SW480 (cell line): ENCODE data around the gene SOX13.

ENCODE experiments used
- DNase-seq: peaks from one replicate; pipeline ENCODE4 v3.0.0-alpha.2; 2016; ENCODE audit warnings: low spot score

Gene SOX13

GRCh38 chr1:204130981-204131892, 58.3 kb downstream of the SOX13 start:
- no peak for DNase-seq

- no peak for DNase-seq
Observed at GRCh38 chr1:204131978-204132377, 59.1 kb downstream of the SOX13 start.

GRCh38 chr1:204132718-204133117, 59.8 kb downstream of the SOX13 start:
- no peak for DNase-seq

DNA sequence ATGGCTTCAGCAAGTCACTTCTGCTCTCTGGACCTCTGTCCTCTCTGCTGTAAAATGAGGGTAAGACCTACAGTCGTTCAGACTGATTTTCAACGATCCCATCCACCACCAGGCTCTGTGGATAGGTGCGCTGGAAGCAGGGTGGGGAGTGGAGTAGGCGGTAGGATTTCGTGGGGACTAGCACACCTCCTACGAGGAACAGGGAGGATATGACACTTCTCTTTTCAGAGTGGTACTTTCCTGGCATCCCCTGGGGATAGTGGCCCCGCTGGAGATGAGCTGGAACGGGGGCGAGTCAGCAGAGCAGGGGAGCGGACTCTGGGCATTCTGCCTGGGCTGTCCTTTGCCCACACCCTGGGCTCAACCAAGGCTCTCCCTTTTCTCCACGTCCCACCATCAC, 61.2 kb downstream of the SOX13 start:
- no peak for DNase-seq

DNA sequence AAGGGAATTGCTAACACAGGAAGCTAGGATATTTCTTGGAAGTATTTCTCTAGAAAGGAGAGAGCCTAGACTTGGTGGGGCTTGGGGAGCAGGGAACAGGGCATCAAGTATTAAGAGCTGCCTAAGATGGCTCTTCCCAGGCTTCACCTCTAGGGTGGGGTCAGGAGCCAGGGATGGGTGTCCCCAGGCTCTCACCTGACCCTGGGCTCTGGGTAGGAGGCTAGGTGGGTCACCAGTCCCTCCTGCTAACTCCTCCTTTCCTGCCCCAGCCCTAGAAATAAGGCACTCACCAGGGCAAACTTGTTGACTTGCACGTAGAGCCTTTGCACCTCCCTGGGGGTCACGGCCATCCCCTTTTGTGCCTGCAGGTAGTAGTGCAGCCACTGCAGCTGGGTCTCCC, 63.9 kb downstream of the SOX13 start:
- no peak for DNase-seq

GRCh38 chr1:204139088-204139487, 66.2 kb downstream of the SOX13 start:
- no peak for DNase-seq

- DNase-seq: no peak
Observed at GRCh38 chr1:204139952-204140351, 67.0 kb downstream of the SOX13 start.

DNA sequence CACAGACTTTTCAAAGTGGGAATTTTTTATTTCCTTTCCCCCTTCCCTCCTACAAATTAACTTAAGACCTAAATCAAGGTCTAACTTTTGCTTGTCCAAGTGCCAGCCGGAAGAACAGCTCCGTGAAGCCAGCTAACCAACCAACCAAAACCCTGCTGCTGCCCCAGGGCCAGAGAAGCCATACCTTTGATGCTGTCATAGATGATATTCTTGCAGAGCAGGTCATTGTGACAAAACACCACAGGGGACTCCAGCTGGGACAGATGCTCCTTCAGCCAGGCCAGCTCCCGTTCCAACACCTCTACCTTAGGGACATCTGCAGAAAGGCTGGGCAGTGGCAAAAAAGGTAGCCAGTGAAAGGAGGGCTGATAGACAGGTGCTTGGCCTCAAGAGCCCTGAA, 68.2 kb downstream of the SOX13 start:
- no peak for DNase-seq

GRCh38 chr1:204142032-204142974, 69.4 kb downstream of the SOX13 start:
- no peak for DNase-seq

DNA sequence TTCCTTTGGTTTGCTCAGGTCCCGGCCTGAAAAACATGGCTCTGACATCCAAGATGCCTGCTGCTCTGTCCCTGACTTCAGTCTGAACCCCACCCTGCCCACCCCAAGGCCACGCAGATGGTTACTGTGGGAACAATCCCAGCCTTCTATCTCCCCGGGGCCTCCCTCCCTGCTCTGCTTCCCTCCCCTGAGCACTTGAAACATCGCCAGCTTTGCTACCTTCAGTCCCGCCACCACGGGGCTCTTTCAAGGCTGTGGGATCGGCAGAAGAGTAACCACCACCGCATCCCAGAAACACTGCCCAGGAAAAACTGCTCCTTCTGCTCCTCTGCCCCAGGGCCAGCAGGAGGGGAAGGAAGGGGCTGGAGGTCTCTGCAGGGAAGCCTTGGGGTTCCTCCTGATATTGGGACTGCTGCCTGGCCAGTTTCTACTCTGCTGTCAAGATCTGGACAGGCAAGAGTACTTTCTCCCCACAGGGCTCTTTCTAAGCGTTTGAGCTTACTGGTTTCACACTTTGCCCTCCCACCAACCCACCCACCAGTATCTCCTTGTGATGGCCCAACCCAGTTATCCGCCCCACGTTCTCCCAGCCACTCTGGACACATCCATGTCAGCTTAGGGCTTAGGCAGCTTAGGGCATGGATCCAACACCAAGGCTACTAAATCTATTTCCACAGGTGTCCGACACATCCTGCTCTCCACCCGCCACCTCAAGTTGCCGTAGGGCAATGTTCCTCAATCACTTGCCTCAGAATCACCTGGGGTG, 70.5 kb downstream of the SOX13 start:
- no peak for DNase-seq

GRCh38 chr1:204145033-204145504, 72.2 kb downstream of the SOX13 start:
- DNase-seq: no peak

DNA sequence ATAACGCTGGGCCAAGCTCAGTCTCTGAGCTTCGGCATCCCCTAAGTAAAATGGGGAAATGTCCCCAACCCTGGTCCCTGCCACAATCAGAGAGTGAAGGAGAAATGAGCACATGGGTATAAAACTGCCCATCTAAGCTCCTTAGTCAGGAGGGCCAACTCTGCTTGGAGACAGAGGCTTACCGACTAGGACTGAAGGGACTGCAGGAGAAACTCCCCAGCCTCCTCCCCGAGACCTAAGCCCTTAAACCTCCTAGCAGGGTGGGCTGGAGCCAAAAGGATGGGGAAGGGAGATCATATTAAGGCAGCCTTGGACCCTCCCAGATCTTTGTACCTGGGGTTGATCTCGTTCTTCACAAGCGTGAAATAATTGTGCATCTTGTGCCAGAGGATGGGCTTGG, 73.4 kb downstream of the SOX13 start:
- DNase-seq: no peak

DNA sequence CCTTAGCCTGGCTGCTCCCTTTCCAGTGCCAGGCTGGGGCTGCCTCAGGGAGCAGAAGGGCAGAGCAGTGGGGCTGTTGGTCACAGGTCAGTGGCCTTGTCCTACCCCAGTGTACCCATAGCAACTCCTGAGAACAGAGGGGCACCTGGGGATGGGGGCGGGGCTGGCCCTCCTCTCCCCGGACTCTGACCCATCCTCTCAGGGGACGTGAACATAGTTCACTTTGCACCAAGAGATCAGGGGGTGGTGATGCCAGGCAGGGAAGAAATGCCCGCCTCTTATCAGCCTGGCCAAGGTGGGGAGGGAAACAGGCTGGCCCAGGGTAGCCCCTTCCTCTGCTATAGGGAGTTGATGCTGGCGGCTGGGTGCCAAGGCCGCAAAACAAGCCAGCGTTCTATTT, 74.0 kb downstream of the SOX13 start:
- DNase-seq: no peak

- no peak for DNase-seq
Observed at GRCh38 chr1:204147406-204148383, 74.8 kb downstream of the SOX13 start.

DNA sequence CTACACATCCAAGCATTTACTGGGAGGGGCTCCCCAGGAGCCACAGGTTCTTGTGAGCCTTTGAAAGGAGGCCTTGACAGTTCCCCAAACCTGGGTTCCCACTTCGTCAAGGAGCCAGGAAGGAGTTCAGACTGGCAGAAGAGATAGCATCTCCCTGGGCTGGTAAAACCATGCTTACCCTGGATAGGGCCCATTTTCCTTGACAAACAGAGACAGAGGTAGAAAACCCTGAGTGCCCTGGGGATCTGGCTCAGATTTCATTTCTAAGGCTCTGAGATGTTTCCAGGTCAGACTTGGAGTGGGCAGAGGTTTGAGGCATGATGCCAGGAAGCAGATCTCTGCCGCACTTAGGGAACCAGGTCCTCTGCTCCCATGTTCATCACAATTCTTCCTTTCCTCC, 76.2 kb downstream of the SOX13 start:
- DNase-seq: no peak

GRCh38 chr1:204149635-204150565, 77.0 kb downstream of the SOX13 start:
- DNase-seq: peak; percentile 33

DNA sequence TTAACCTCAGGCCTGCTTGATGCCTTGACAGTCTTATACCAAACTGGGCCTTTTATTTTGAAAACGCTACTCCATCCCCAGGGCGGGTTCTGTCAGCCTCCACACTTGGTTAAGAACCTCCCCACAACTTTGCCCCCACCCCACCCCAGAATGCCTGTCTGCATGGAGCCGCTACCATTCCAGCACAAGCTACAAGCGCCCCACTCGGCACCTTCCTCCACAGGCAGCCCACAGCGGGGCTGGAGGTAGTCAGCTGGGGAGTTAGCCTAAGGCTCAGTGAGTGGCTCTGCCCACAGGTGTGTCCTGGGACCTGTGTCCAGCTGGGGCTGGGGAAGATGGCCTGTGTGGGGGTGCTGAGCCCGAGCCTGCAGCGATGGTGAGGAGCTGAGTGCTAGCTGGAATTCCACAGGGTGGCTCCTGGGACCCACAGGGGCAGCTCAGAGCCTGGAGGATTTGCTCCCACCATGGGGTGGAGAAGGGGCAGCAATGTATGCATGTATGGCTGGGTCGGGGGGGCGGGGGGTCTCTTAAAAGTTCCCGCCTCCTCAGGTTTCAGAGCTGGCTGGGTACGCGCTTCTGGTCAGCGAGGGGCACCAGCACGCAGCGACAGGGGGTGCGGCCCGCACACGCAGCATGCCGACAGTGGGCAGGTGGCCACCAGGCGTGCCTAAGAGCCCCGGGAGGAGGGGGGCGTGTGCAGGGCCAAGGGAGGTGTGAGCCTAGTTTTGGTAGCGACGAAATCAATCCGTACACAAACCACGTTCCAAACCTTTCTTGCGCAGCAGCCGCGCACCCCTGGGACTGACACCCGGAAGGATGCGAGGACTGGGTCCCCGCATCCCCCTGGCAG, 78.0 kb downstream of the SOX13 start:
- DNase-seq: no peak

DNA sequence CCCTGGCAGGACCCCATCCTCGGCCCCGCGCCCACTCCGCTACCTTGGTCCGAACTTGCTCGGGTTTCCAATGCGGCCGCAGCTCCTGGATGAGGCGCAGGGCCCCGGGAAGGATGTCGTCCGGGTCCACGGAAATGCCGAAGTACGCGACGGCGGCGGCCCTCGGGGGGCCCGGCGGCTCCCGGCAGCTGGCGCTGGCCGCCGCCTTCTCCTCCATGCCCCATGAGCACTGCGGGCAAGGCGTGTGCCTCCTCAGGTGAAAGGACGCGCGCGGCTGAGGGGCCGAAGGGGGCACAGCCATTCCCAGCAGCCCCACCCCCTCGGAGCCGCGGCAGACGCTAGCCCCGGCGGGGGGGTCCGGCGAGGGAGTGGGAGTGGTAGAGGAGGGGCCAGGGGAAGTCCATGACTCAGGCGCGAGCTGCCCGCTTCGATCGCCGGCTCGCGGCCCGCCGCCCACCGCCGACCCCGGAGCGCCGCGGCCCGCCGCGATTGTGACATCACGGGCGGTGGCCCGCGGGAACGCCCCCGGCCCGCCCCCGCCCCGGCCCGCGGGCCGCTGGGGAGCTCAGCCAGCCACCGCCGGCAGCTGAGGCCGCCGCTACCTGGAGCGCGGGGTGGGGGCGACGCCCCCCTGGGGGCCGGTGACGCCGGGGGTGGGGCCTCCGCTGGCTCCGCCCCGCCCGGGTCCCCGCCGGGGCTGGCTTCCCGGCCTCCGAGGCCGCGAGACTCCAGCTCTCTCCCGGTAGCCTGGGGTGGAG, 78.8 kb downstream of the SOX13 start, which contains the start of gene ETNK2:
Gene ETNK2 (minus strand): TSS at position 493 of the 758 bp plus-strand sequence. CDS start 192 bp downstream, at position 301.
- peak; percentile 51 for DNase-seq
